Measurements from ENCODE around the gene GRB7.
"Not testable (repeated sequence)": the region's sequence is repeated elsewhere in the genome, so short reads cannot be mapped to it uniquely, and the experiment has no call there.

GRB7 gene

GRCh38 chr17:39737760-39738567 lies at the start of gene GRB7:
GRB7 (plus strand) TSS chr17:39737938; CDS start chr17:39742302, 4,364 bp downstream.
- DNase-seq (ENCODE audit: low spot score): no peak

GRCh38 chr17:39688475-39688835 lies 49.3 kb upstream of the GRB7 start:
- no peak for DNase-seq (ENCODE audit: low spot score)

GRCh38 chr17:39688945-39689344 lies 48.8 kb upstream of the GRB7 start:
- no peak for DNase-seq (ENCODE audit: low spot score)

GRCh38 chr17:39694593-39694992 lies 43.1 kb upstream of the GRB7 start:
- DNase-seq (ENCODE audit: low spot score): no peak

GRCh38 chr17:39695089-39695474 lies 42.7 kb upstream of the GRB7 start:
- no peak for DNase-seq (ENCODE audit: low spot score)

GRCh38 chr17:39696731-39697130 lies 41.0 kb upstream of the GRB7 start:
- no peak for DNase-seq (ENCODE audit: low spot score)

- no peak for DNase-seq (ENCODE audit: low spot score)
Measured at GRCh38 chr17:39697961-39698360, 39.8 kb upstream of the GRB7 start.

- DNase-seq (ENCODE audit: low spot score): not testable (repeated sequence)
Measured at GRCh38 chr17:39699157-39699817, 38.5 kb upstream of the GRB7 start.

GRCh38 chr17:39699818-39700147 lies 38.0 kb upstream of the GRB7 start, which contains the start of gene ERBB2:
ERBB2 (plus strand) TSS chr17:39700064; CDS start chr17:39700239, 175 bp downstream.
- DNase-seq (ENCODE audit: low spot score): no peak

GRCh38 chr17:39700148-39700987 lies 37.4 kb upstream of the GRB7 start:
- DNase-seq (ENCODE audit: low spot score): no peak

GRCh38 chr17:39701012-39701783 lies 36.5 kb upstream of the GRB7 start:
- no peak for DNase-seq (ENCODE audit: low spot score)

GRCh38 chr17:39701784-39702422 lies 35.8 kb upstream of the GRB7 start:
- no peak for DNase-seq (ENCODE audit: low spot score)

GRCh38 chr17:39702901-39703893 lies 34.5 kb upstream of the GRB7 start:
- DNase-seq (ENCODE audit: low spot score): no peak

GRCh38 chr17:39703913-39704312 lies 33.8 kb upstream of the GRB7 start:
- DNase-seq (ENCODE audit: low spot score): no peak

- no peak for DNase-seq (ENCODE audit: low spot score)
Measured at GRCh38 chr17:39704821-39705551, 32.8 kb upstream of the GRB7 start.

- no peak for DNase-seq (ENCODE audit: low spot score)
Measured at GRCh38 chr17:39705786-39706348, 31.9 kb upstream of the GRB7 start.

GRCh38 chr17:39706383-39706782 lies 31.4 kb upstream of the GRB7 start:
- DNase-seq (ENCODE audit: low spot score): no peak

- DNase-seq (ENCODE audit: low spot score): peak; percentile 18
Measured at GRCh38 chr17:39706921-39707337, 30.8 kb upstream of the GRB7 start.
